ENCODE data around the gene FILIP1L.

The FILIP1L gene

DNA sequence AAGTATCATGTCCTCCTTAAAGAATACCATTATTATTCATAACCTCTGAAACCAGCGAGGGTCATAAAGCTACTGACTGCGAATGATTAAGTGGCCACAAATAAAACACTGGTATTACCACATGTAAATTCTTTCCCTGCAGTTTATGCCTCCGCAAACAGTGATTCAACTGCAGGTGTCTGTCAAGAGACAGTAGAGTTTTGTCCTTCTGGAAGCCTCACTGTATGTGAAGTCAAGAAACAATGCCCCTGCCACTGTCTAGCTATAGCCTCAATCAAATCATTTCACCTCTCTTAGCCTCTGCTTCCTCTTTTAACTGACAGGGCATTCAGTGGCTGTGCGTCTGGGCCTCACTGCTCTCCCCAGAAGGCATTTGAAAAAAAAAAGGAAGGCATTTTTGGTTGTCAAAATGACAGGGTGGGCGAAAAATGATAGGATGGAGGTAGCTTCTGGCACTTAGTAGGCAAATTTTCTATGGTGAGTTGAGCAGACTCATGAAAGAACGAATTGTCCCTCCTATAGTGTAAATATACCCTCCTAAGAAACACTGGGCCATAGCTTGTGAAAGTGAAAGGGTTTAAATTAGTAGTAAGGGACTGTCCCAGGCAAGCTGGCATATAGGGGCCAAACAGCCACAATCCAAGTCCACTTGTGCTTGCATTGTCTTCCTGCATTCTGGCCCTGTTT lies 66.7 kb downstream of the FILIP1L start:
- TF ChIP-seq ZFX (IDR thresholded peaks at IDR 0.05) = no peak
- TF ChIP-seq, protein P1, sequence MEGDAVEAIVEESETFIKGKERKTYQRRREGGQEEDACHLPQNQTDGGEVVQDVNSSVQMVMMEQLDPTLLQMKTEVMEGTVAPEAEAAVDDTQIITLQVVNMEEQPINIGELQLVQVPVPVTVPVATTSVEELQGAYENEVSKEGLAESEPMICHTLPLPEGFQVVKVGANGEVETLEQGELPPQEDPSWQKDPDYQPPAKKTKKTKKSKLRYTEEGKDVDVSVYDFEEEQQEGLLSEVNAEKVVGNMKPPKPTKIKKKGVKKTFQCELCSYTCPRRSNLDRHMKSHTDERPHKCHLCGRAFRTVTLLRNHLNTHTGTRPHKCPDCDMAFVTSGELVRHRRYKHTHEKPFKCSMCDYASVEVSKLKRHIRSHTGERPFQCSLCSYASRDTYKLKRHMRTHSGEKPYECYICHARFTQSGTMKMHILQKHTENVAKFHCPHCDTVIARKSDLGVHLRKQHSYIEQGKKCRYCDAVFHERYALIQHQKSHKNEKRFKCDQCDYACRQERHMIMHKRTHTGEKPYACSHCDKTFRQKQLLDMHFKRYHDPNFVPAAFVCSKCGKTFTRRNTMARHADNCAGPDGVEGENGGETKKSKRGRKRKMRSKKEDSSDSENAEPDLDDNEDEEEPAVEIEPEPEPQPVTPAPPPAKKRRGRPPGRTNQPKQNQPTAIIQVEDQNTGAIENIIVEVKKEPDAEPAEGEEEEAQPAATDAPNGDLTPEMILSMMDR (conservative IDR thresholded peaks at IDR 0.05) = no peak
- H3K27ac ChIP-seq = no peak overlapping the region

- no peak overlapping the region for H3K27ac ChIP-seq
- TF ChIP-seq, protein P1 (conservative IDR thresholded peaks at IDR 0.05) = no peak
- no peak for TF ChIP-seq ZFX (IDR thresholded peaks at IDR 0.05)
These were observed 67.3 kb downstream of the FILIP1L start for GRCh38 chr3:100046986-100047385.

DNA sequence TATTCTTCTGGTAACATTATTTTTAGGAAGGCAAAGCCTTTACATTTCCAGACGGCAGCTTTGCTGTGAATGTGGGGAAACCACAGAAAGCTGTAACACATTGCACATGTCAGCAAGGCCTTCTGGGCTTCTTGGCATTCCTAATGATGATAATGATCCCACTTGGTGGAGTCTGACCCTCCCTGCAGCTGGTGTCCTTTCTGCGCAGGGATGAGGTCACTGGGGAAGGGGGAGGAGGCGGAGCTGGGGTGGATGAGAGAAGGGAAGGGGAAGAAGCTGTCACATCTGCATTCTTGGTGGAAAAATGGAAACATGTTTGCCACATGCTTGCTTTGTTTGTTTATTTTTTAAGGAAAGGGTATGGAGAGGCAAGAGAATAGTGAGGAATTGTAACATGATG lies 68.6 kb downstream of the FILIP1L start:
- no peak overlapping the region for H3K27ac ChIP-seq
- no peak for TF ChIP-seq ZFX (IDR thresholded peaks at IDR 0.05)
- TF ChIP-seq, protein P1 (conservative IDR thresholded peaks at IDR 0.05) = no peak

- no peak overlapping the region for H3K27ac ChIP-seq
- TF ChIP-seq ZFX (IDR thresholded peaks at IDR 0.05) = no peak
- TF ChIP-seq, protein P1 (conservative IDR thresholded peaks at IDR 0.05) = no peak
These were observed 69.9 kb downstream of the FILIP1L start for GRCh38 chr3:100044369-100044768.

GRCh38 chr3:100043271-100043670 lies 71.0 kb downstream of the FILIP1L start:
- no peak overlapping the region for H3K27ac ChIP-seq
- TF ChIP-seq, protein P1 (conservative IDR thresholded peaks at IDR 0.05) = no peak
- no peak for TF ChIP-seq ZFX (IDR thresholded peaks at IDR 0.05)

DNA sequence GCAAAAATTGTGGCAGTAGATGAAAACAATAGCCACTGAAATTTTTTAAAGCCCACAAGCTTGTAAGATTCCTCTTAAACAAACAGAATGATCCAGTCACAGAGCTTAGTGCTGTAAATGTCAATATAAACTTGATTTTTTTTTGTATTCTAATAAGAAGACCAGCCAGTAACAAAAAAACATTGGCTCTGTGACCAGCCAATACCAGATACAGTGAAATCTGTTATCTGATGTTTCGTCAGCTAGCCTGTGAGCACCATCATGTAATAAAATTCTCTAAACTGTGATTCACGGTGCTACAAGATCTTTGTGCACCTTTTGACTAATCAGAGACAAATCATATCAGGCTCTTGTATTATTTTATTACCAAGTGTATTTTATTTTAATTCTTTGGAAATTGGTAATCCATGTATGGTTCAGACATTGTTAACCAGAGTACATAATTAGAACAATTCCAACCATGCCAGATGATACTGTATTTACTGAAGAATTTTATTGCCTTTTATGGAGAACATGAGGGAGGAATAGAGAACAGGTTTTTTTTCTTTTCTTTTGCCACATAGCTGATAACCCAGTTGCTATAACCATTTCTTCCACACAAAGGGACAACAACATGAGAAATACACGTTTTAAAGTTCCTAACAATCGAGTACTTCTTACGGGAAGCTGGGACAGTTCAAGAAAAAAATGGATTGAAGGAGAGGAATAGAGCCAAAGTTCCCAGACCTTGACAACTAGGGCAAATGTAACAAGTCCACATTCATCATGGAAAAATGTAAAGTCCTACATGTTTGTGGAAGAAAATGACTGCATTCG lies 71.9 kb downstream of the FILIP1L start:
- no peak overlapping the region; the same call in 1 of the 2 replicates for H3K27ac ChIP-seq
- no peak for TF ChIP-seq ZFX (IDR thresholded peaks at IDR 0.05)
- TF ChIP-seq, protein P1 (conservative IDR thresholded peaks at IDR 0.05) = no peak

DNA sequence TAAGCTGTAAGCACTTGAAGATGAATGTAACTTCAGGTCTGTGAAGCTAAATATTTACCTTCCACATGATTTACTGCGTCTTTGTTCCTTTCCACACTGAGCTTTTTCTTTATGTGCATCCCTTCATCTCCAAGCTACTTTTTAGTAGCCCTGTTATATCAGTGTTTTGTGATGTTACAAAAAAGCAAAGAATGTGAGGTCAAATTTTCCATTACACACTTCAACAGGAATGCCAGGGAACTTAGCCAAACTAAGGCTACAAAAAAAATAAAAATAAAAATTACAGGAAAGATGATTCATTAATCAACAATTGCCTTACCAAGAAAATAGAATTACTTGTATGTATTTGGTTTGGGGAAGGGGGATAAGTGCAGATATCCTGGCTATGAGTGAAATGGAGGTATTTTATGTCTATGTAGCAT lies 73.0 kb downstream of the FILIP1L start:
- TF ChIP-seq, protein P1 (conservative IDR thresholded peaks at IDR 0.05) = no peak
- TF ChIP-seq ZFX (IDR thresholded peaks at IDR 0.05) = no peak
- no peak overlapping the region for H3K27ac ChIP-seq
